HEK293 (cell line): ENCODE measurements around the gene PDSS2.

Experiments used
- CTCF ChIP-seq: fragments of 450-650 bp; formaldehyde crosslinking; IDR thresholded peaks from 2 replicates; pipeline ENCODE4 v1.5.1; 2016; ENCODE audit warnings: missing biosample characterization, missing genetic modification characterization
- KLF9 ChIP-seq: fragments of 450-650 bp; formaldehyde crosslinking; IDR thresholded peaks from 2 replicates; pipeline ENCODE4 v1.5.1; 2016; ENCODE audit warnings: missing biosample characterization, missing genetic modification characterization, low read depth
- MEIS1 ChIP-seq: sonication (generic); formaldehyde crosslinking; IDR thresholded peaks from 2 replicates; pipeline ENCODE4 v1.8.1; 2022; ENCODE audit warnings: missing genetic modification reagents, mild to moderate bottlenecking, borderline replicate concordance
- ZNF558 ChIP-seq: fragments of 450-650 bp; formaldehyde crosslinking; IDR thresholded peaks from 2 replicates; pipeline ENCODE4 v1.5.1; 2016; ENCODE audit warnings: missing biosample characterization, missing genetic modification characterization
- TF ChIP-seq, protein P1 (sequence below): fragments of 450-650 bp; formaldehyde crosslinking; IDR thresholded peaks from 2 replicates; pipeline ENCODE4 v1.5.1; 2016; ENCODE audit warnings: missing biosample characterization, missing genetic modification characterization
- TF ChIP-seq, protein P2 (sequence below): fragments of 450-650 bp; formaldehyde crosslinking; IDR thresholded peaks from 2 replicates; pipeline ENCODE4 v1.5.1; 2016; ENCODE audit warnings: missing biosample characterization, missing genetic modification characterization
- TF ChIP-seq, protein P3 (sequence below): fragments of 450-650 bp; formaldehyde crosslinking; optimal IDR thresholded peaks from 2 replicates; pipeline ENCODE3; 2016; ENCODE audit warnings: missing biosample characterization, mild to moderate bottlenecking, missing genetic modification characterization

- TF ChIP-seq, protein P1, sequence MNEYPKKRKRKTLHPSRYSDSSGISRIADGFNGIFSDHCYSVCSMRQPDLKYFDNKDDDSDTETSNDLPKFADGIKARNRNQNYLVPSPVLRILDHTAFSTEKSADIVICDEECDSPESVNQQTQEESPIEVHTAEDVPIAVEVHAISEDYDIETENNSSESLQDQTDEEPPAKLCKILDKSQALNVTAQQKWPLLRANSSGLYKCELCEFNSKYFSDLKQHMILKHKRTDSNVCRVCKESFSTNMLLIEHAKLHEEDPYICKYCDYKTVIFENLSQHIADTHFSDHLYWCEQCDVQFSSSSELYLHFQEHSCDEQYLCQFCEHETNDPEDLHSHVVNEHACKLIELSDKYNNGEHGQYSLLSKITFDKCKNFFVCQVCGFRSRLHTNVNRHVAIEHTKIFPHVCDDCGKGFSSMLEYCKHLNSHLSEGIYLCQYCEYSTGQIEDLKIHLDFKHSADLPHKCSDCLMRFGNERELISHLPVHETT (tag by site-specific recombination): no peak
- TF ChIP-seq ZNF558: no peak
- TF ChIP-seq KLF9 (tag by site-specific recombination): no peak
- TF ChIP-seq, protein P2, sequence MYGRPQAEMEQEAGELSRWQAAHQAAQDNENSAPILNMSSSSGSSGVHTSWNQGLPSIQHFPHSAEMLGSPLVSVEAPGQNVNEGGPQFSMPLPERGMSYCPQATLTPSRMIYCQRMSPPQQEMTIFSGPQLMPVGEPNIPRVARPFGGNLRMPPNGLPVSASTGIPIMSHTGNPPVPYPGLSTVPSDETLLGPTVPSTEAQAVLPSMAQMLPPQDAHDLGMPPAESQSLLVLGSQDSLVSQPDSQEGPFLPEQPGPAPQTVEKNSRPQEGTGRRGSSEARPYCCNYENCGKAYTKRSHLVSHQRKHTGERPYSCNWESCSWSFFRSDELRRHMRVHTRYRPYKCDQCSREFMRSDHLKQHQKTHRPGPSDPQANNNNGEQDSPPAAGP (tag by site-specific recombination): no peak
- no peak for TF ChIP-seq CTCF (tag by site-specific recombination)
- TF ChIP-seq MEIS1 (CRISPR knock-in tag): no peak
- TF ChIP-seq, protein P3, sequence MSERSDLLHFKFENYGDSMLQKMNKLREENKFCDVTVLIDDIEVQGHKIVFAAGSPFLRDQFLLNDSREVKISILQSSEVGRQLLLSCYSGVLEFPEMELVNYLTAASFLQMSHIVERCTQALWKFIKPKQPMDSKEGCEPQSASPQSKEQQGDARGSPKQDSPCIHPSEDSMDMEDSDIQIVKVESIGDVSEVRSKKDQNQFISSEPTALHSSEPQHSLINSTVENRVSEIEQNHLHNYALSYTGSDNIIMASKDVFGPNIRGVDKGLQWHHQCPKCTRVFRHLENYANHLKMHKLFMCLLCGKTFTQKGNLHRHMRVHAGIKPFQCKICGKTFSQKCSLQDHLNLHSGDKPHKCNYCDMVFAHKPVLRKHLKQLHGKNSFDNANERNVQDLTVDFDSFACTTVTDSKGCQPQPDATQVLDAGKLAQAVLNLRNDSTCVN: no peak
These were observed 31.3 kb upstream of the PDSS2 start for GRCh38 chr6:107490566-107491137.
